Astrocyte of the cerebellum (primary cell): ENCODE measurements around the gene PDK2.

ENCODE experiments used
- DNase-seq: peaks from one replicate; pipeline ENCODE4 v3.0.0-alpha.2; 2011; ENCODE audit warnings: low read depth
- H3K4me3 ChIP-seq: 2 replicates; pipeline ENCODE4 v1.5.1; 2011; ENCODE audit warnings: mild to moderate bottlenecking, low read depth, low read length, moderate library complexity
- CTCF ChIP-seq: IDR thresholded peaks from 2 replicates; pipeline ENCODE4 v1.5.1; 2012; ENCODE audit warnings: low read length, low read depth, moderate library complexity, mild to moderate bottlenecking; ENCODE audit errors: missing control alignments
- in situ Hi-C: cut with HindIII; loops from 2 replicates; pipeline ENCODE4 v1.10.0; 2017; ENCODE audit warnings: low sequenced_read_pairs

PDK2 gene

GRCh38 chr17:50132104-50132794 is 37.1 kb downstream of the PDK2 start:
- no peak for DNase-seq
- no peak overlapping the region for H3K4me3 ChIP-seq
- in situ Hi-C loops: no loop called here
- no peak for TF ChIP-seq CTCF

GRCh38 chr17:50133028-50133768 is 38.0 kb downstream of the PDK2 start:
- no peak overlapping the region for H3K4me3 ChIP-seq
- TF ChIP-seq CTCF: no peak
- in situ Hi-C loops: no loop called here
- DNase-seq: no peak

- no peak for TF ChIP-seq CTCF
- in situ Hi-C loops: no loop called here
- no peak for DNase-seq
- no peak overlapping the region for H3K4me3 ChIP-seq
Observed at GRCh38 chr17:50133769-50134099, 38.6 kb downstream of the PDK2 start.

DNA sequence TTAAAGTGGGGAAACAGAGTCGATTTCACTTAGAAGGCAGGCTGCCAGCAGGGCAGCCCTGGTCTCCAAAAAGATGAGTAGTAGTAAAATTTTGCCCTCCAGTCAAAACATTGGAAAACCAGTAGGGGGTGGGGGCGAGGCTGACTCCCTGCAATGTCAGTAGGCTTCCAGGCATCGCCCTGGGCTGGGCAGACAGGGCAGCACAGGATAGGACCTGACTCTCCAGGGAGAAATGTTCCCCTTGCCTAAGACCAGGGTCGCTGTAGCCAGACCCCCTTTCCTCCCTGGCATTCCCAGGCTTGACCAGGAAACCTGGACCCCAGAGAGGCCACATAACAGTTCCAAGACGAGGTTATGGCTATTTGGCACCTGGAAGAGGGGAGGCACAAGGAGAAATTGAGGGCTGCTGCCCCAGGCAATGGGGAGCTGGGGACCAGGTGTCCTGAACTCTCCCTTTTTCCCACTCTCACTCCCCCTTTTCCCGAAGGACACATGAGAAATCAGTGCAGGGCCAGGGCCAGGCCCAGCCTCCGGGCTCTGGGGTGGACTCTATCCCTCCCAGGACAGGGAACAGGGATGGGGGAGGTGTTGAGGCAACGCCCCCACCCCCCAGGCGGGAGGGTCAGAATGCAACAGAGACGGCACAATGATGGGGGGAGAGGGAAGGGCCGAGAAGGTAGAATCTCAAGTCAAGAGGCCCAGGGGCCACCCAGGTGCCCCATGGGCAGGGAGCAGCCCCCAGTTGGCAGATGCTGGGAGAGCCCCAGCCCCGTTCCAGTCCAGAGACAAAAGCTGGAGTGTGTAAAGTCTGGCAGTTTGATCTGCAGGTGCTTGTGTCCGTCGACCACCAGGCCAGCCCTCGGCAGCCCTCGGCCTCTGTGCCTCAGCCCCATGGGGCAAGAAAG is 39.3 kb downstream of the PDK2 start:
- peak; percentile 10 for TF ChIP-seq CTCF
- DNase-seq: no peak
- H3K4me3 ChIP-seq: no peak overlapping the region
- in situ Hi-C loops: no loop called here

DNA sequence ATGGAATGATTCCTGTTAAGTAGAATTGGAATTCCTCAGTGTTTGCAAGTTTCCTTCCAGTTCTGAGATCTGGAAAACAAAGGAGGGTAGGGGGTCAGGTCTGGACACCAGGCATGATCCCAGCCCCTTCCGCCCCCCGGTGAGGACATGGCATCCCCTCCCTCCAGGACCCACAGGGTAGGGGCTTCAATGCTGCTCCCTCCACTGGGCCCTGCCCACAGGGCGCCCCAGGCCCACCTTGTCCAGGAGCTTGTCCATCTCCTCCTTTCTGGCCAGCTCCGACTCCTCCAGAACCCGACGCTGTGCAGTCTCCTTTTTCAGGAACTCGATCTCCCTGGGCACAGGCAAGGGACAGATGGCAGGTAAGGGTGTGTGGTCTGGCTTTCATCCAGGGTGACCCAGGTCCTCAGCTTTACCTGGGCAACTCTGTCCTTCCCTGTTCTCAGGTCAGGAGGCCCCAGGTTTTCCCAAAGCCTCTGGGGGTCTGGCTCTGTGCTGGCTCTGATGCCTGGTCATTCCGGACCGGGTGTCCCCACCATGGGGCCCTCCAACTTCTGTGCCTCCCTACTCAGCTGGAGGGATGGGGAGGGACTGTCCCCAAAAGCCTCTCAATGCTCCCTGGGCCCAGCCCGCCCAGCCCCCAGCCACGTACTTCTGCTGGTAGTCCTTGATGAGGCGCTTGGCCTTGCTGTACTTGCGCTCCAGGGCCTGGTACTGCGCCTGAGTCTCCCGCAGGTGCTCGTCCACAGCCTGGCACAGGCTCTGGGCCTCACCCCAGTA is 40.4 kb downstream of the PDK2 start:
- in situ Hi-C loops: no loop called here
- no peak for DNase-seq
- H3K4me3 ChIP-seq: no peak overlapping the region
- TF ChIP-seq CTCF: no peak
